Embryonic facial prominence (tissue), 1 donor: ENCODE results near the gene AK5.

ENCODE experiments used
- DNase-seq: peaks from one replicate; pipeline ENCODE4 v3.0.0-alpha.2; 2016; ENCODE audit errors: extremely low spot score

Gene AK5

GRCh38 chr1:77281491-77282186, at the start of gene AK5:
Gene AK5, plus strand, starts transcription at chr1:77282019. Its CDS starts 295 bp downstream, at chr1:77282314.
- DNase-seq = no peak

- DNase-seq = no peak
These were observed 49.0 kb upstream of the AK5 start for GRCh38 chr1:77232829-77233228.

- DNase-seq = no peak
These were observed 47.7 kb upstream of the AK5 start for GRCh38 chr1:77234096-77234495.

GRCh38 chr1:77234943-77235342, 46.9 kb upstream of the AK5 start:
- no peak for DNase-seq

GRCh38 chr1:77238462-77238861, 43.4 kb upstream of the AK5 start:
- DNase-seq = no peak

- no peak for DNase-seq
These were observed 42.5 kb upstream of the AK5 start for GRCh38 chr1:77239311-77239710.

- DNase-seq = no peak
These were observed 36.0 kb upstream of the AK5 start for GRCh38 chr1:77245830-77246229.

GRCh38 chr1:77250126-77250525, 31.7 kb upstream of the AK5 start:
- no peak for DNase-seq

- DNase-seq = no peak
These were observed 28.6 kb upstream of the AK5 start for GRCh38 chr1:77253211-77253610.

- DNase-seq = no peak
These were observed 18.1 kb upstream of the AK5 start for GRCh38 chr1:77263708-77264107.

- DNase-seq = no peak
These were observed 16.6 kb upstream of the AK5 start for GRCh38 chr1:77265180-77265579.

GRCh38 chr1:77267035-77267434, 14.8 kb upstream of the AK5 start:
- no peak for DNase-seq

- no peak for DNase-seq
These were observed 9.8 kb upstream of the AK5 start for GRCh38 chr1:77271852-77272580.

- DNase-seq = no peak
These were observed 7.9 kb upstream of the AK5 start for GRCh38 chr1:77273891-77274290.

GRCh38 chr1:77275194-77275593, 6.6 kb upstream of the AK5 start:
- DNase-seq = no peak

- DNase-seq = no peak
These were observed 4.9 kb upstream of the AK5 start for GRCh38 chr1:77276941-77277340.

GRCh38 chr1:77279929-77280328, 1.9 kb upstream of the AK5 start:
- DNase-seq = no peak

- no peak for DNase-seq
These were observed 857 bp upstream of the AK5 start for GRCh38 chr1:77280962-77281361.

- no peak for DNase-seq
These were observed 507 bp downstream of the AK5 start for GRCh38 chr1:77282187-77282865.

GRCh38 chr1:77282866-77283539, 1.2 kb downstream of the AK5 start:
- no peak for DNase-seq

GRCh38 chr1:77283701-77284425, 2.0 kb downstream of the AK5 start:
- DNase-seq = no peak

GRCh38 chr1:77287535-77287934, 5.7 kb downstream of the AK5 start:
- no peak for DNase-seq
